PC-9 (cell line): ENCODE measurements around the gene ERBB4.

ENCODE experiments used
- CTCF ChIP-seq: fragments of 200-600 bp; sonication (generic); conservative IDR thresholded peaks from 2 replicates; pipeline ENCODE4 v1.6.1; 2017; ENCODE audit warnings: mixed run types, antibody characterized with exemption, mild to moderate bottlenecking, moderate library complexity
- EZH2 ChIP-seq: fragments of 200-600 bp; sonication (generic); IDR thresholded peaks from 2 replicates; pipeline ENCODE4 v1.8.0; 2017; ENCODE audit warnings: antibody characterized with exemption, low read depth

GRCh38 chr2:212402316-212402715 is 136.3 kb downstream of the ERBB4 start:
- TF ChIP-seq CTCF = no peak
- TF ChIP-seq EZH2 = no peak
